Sigmoid colon (tissue), 4 donors: Measurements from ENCODE around the gene OTOF.

Experiments used
- CTCF ChIP-seq, 4 experiments: fragments of 450-650 bp in 3 of 4; fragments of 200-600 bp in 1 of 4; IDR thresholded peaks; one replicate each; pipeline ENCODE4 v1.5.1; 2016 to 2019; ENCODE audit warnings: antibody characterized with exemption in 4 of 4, mild to moderate bottlenecking in 3 of 4, moderate library complexity in 2 of 4
- POLR2A ChIP-seq, 2 donors: fragments of 450-650 bp; IDR thresholded peaks; one replicate each; pipeline ENCODE4 v1.6.1; 2016; ENCODE audit warnings: antibody characterized with exemption in 2 of 2, mild to moderate bottlenecking in 2 of 2, moderate library complexity in 2 of 2
- POLR2AphosphoS5 ChIP-seq, 4 donors: sonication (generic); formaldehyde crosslinking; IDR thresholded peaks; one replicate each; pipeline ENCODE4 v1.6.1; 2017; ENCODE audit warnings: antibody characterized with exemption in 4 of 4

GRCh38 chr2:26495705-26496297, 17.9 kb upstream of the OTOF start:
- no peak for TF ChIP-seq CTCF (IDR thresholded peaks at IDR 0.05)
- no peak for TF ChIP-seq POLR2A (IDR thresholded peaks at IDR 0.05)
- TF ChIP-seq POLR2AphosphoS5 (IDR thresholded peaks at IDR 0.05): no peak
